Body of pancreas (tissue), 4 donors: ENCODE results near the gene UBA3.

Experiments
- POLR2A ChIP-seq, 3 donors: fragments of 450-650 bp; IDR thresholded peaks; one replicate each; pipeline ENCODE4 v1.6.1; 2016; ENCODE audit warnings: antibody characterized with exemption in 3 of 3, mild to moderate bottlenecking in 2 of 3
- TF ChIP-seq, protein P1 (sequence below), 7 experiments: fragments of 450-650 bp in 4 of 7; fragments of 200-600 bp in 3 of 7; sonication (generic) in 3 of 7; IDR thresholded peaks; one replicate each; pipeline ENCODE4 v1.5.1; 2016 to 2019; ENCODE audit warnings: antibody characterized with exemption in 7 of 7

- TF ChIP-seq, protein P1, sequence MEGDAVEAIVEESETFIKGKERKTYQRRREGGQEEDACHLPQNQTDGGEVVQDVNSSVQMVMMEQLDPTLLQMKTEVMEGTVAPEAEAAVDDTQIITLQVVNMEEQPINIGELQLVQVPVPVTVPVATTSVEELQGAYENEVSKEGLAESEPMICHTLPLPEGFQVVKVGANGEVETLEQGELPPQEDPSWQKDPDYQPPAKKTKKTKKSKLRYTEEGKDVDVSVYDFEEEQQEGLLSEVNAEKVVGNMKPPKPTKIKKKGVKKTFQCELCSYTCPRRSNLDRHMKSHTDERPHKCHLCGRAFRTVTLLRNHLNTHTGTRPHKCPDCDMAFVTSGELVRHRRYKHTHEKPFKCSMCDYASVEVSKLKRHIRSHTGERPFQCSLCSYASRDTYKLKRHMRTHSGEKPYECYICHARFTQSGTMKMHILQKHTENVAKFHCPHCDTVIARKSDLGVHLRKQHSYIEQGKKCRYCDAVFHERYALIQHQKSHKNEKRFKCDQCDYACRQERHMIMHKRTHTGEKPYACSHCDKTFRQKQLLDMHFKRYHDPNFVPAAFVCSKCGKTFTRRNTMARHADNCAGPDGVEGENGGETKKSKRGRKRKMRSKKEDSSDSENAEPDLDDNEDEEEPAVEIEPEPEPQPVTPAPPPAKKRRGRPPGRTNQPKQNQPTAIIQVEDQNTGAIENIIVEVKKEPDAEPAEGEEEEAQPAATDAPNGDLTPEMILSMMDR (IDR thresholded peaks at IDR 0.05) = no peak
- TF ChIP-seq POLR2A (IDR thresholded peaks at IDR 0.05) = no peak
Observed at GRCh38 chr3:69009559-69010410, 70.4 kb downstream of the UBA3 start.
